ENCODE measurements around the gene GPR132. TPM values are rescaled to one million over a fixed set of nuclear protein-coding genes. Genes with fewer than 3 reads are reported as not detected.

The GPR132 gene
- total and polyA plus RNA-seq, 2 donors (not counting 3 experiments of a cell fraction or from before 2014, with no cell fraction given) = not detected

DNA sequence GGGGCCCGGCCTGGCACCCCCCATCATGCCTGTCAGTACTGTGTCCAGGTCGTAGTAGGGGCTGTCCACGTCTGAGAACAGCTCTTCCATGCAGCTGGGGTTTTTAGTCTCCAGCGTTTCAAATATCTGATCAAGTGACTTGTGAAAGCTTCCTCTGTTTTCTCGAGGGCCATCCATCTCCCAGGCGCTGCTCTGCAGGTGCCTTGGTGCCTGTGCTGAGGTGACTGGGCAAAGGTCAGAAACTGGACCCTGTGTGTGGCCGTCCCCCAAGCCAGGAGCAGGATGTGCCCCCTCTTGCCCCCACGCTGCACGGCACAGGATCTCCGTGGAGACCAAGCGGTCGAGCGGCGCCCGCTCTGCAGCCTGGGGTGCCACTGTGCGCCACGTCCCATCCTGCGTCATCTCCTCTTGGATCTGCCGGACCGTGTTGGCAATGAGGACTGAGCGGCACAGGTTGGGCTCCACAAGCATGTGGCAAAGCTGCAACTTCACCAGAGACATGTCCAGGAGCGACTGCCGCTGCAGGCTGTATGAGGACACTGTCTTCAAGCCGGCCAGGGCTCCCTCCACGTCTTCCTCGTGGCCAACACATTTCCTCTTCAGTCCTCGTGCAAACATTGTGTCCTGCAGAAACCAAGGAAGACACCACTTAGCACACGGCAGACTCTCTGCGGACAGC, 53.8 kb downstream of the GPR132 start:
- Histone ChIP-seq H3K4me1 (ENCODE audit: control insufficient read depth, extremely low read depth, insufficient read depth, low read length) (peaks cover 21% of the 10 kb centered on the region), H3K4me3 (replicated peaks in 1 of 3; ENCODE audit: insufficient read depth in 1 of 3, low read depth in 1 of 3, low read length in 3 of 3) (no peak overlapping the region), H3K9me3 (replicated peaks; ENCODE audit: control insufficient read depth, insufficient read depth, low read length) (no peaks in the 10 kb centered on the region), H3K9ac (replicated peaks; ENCODE audit: extremely low read depth, insufficient read depth, low read length) (no peak overlapping the region), H3K79me2 (ENCODE audit: control insufficient read depth, insufficient read depth, low read length) (peaks cover 73% of the 10 kb centered on the region), H3K9me1 (replicated peaks; ENCODE audit: control insufficient read depth, extremely low read depth, insufficient read depth, low read length) (no peaks in the 10 kb centered on the region), H3K27ac (ENCODE audit: insufficient read depth, low read depth, low read length) (no peak overlapping the region), H4K20me1 (replicated peaks; ENCODE audit: control insufficient read depth, extremely low read depth, insufficient read depth, low read length) (no peaks in the 10 kb centered on the region), H3K27me3 (ENCODE audit: control insufficient read depth in 2 of 2, insufficient read depth in 2 of 2, low read length in 2 of 2) (no peaks in the 10 kb centered on the region), H3K36me3 (ENCODE audit: control insufficient read depth in 2 of 2, extremely low read depth in 1 of 2, insufficient read depth in 2 of 2, low read length in 2 of 2) (peaks cover 9 to 16% of the 10 kb centered on the region in 2 experiments), H3K4me2 (ENCODE audit: insufficient read depth, low read length) (no peak overlapping the region), H2AFZ (ENCODE audit: low read depth, low read length) (no peak overlapping the region)
- TF ChIP-seq POLR2AphosphoS5 (IDR thresholded peaks at IDR 0.05; ENCODE audit: insufficient read depth, low read depth, low read length) (no peak), MYC (IDR thresholded peaks at IDR 0.05; ENCODE audit: low read depth, low read length) (no peak), JUN (IDR thresholded peaks at IDR 0.05; ENCODE audit: borderline replicate concordance, insufficient read depth, insufficient read length, low read depth) (no peak), GATA2 (IDR thresholded peaks at IDR 0.05; ENCODE audit: insufficient read depth, insufficient read length, low read depth, low read length) (no peak), FOS (IDR thresholded peaks at IDR 0.05; ENCODE audit: borderline replicate concordance, insufficient read depth, low read length) (no peak)
- TF ChIP-seq, protein P1, sequence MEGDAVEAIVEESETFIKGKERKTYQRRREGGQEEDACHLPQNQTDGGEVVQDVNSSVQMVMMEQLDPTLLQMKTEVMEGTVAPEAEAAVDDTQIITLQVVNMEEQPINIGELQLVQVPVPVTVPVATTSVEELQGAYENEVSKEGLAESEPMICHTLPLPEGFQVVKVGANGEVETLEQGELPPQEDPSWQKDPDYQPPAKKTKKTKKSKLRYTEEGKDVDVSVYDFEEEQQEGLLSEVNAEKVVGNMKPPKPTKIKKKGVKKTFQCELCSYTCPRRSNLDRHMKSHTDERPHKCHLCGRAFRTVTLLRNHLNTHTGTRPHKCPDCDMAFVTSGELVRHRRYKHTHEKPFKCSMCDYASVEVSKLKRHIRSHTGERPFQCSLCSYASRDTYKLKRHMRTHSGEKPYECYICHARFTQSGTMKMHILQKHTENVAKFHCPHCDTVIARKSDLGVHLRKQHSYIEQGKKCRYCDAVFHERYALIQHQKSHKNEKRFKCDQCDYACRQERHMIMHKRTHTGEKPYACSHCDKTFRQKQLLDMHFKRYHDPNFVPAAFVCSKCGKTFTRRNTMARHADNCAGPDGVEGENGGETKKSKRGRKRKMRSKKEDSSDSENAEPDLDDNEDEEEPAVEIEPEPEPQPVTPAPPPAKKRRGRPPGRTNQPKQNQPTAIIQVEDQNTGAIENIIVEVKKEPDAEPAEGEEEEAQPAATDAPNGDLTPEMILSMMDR (IDR thresholded peaks at IDR 0.05; ENCODE audit: extremely low read depth in 1 of 2, insufficient read depth in 1 of 2, low read depth in 1 of 2, low read length in 2 of 2) = no peak
- TF ChIP-seq, protein P2, sequence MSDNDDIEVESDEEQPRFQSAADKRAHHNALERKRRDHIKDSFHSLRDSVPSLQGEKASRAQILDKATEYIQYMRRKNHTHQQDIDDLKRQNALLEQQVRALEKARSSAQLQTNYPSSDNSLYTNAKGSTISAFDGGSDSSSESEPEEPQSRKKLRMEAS (IDR thresholded peaks at IDR 0.05; ENCODE audit: insufficient read depth, insufficient read length) = no peak
- no TSS peak for BruUV-seq (replicated peaks)
- intact Hi-C loops (cut with micrococcal nuclease) (no loop called here), dilution Hi-C loops (cut with MboI; ENCODE audit: extremely low pct_ligation_motif_present, low sequenced_read_pairs) (no loop called here)
- CTCF ChIA-PET = interaction anchor here (1.1 kb wide), 1 partner anchor 38 kb away, joined by 3 read pairs; no protein-coding TSS in a partner anchor
- FAIRE-seq (no peak), DNase-seq (ENCODE audit: low read depth, low spot score) (no peak)
- POLR2A ChIA-PET = no interaction called here
